K562 (cell line): ENCODE data around the gene OTOG.

Experiments used
- EP300 ChIP-seq: IDR thresholded peaks from 2 replicates; pipeline ENCODE4 v1.6.1; 2012; ENCODE audit warnings: low read length, improper control_type of control experiment
- EZH2 ChIP-seq: IDR thresholded peaks from 2 replicates; pipeline ENCODE4 v1.6.1; 2012; ENCODE audit warnings: low read depth, mild to moderate bottlenecking, inconsistent platforms, low read length, borderline replicate concordance
- GTF2F1 ChIP-seq: IDR thresholded peaks from 2 replicates; pipeline ENCODE4 v1.6.1; 2011; ENCODE audit warnings: low read depth, low read length, improper control_type of control experiment
- SMC3 ChIP-seq: conservative IDR thresholded peaks from 2 replicates; pipeline ENCODE4 v1.6.1; 2011; ENCODE audit warnings: low read depth, low read length, improper control_type of control experiment; ENCODE audit not compliant: insufficient read depth
- SRF ChIP-seq, 2 experiments: fragments of 250-450, 450-650 bp in 1 of 2; sonication (Bioruptor Pico) in 1 of 2; sonication (generic) in 1 of 2; formaldehyde crosslinking; IDR thresholded peaks; 2 replicates each; pipeline versions ENCODE4 v1.5.0 to v1.5.1; 2020 to 2022; ENCODE audit warnings: mild to moderate bottlenecking in 1 of 2, missing genetic modification reagents in 1 of 2
- ZNF133 ChIP-seq: fragments of 250-450 bp; sonication (Bioruptor Pico); IDR thresholded peaks from 2 replicates; pipeline ENCODE4 v1.4.0; 2020; ENCODE audit warnings: mild to moderate bottlenecking

DNA sequence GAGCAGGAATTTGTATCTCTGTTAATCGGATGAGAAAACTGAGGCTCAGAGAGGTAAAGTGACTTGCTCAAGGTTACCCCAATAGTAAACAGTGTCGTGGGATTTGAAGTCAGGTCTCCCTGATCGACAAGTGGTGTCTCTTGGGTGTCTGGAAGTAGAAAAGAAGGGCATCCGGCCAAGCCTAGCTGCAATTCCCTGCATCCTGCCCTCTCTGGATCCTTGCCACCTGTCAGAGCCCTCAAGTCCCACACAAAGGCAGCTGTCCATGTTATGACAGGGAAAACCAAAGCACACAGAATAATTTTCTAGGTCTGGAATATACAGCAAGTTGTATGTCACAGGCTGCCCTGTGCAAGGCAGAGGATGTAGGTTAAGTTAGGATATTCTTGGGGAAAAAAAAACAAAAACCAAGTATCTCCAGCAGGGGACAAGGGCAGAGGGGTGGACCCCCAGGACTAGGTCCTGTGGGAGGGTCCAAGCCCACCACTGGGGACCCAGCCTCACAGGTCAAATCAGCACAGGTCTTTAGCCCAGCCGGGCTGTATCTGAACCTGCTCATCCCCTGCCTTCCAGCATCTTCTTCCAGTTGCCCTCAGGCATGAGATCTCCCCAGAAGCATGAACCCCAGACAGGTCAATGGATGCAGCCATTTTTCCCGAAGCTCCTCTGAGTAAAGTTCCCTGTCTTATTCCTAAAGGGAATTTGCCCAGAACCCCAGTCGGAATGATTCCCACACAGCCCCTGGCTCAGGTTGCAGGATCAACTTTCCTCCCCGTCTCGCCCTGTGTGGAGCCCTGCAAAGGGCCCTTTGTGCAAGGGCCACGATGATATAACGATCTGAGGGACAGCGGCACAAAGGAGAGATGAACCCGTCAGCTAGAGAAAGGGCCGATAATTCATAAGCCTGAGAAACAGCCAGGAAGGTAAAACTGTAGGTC, 17.9 kb upstream of the OTOG start:
- TF ChIP-seq SMC3 = no peak
- TF ChIP-seq EP300 = no peak
- TF ChIP-seq ZNF133 (CRISPR knock-in tag) = no peak
- TF ChIP-seq GTF2F1 = no peak
- TF ChIP-seq SRF (CRISPR knock-in tag; IDR thresholded peaks at IDR 0.05) = no peak
- no peak for TF ChIP-seq EZH2
